Vagina (tissue), 2 donors: ENCODE data around the gene SERP2.

ENCODE experiments used
- POLR2A ChIP-seq, 2 donors: fragments of 450-650 bp; IDR thresholded peaks; one replicate each; pipeline ENCODE4 v1.6.1; 2017; ENCODE audit warnings: antibody characterized with exemption in 2 of 2, mild to moderate bottlenecking in 2 of 2, moderate library complexity in 2 of 2
- TF ChIP-seq, protein P1 (sequence below), 3 experiments: fragments of 450-650 bp in 2 of 3; fragments of 200-600 bp in 1 of 3; sonication (generic) in 1 of 3; IDR thresholded peaks; one replicate each; pipeline ENCODE4 v1.5.1; 2017 to 2019; ENCODE audit warnings: antibody characterized with exemption in 3 of 3, mild to moderate bottlenecking in 2 of 3, moderate library complexity in 2 of 3

- TF ChIP-seq, protein P1, sequence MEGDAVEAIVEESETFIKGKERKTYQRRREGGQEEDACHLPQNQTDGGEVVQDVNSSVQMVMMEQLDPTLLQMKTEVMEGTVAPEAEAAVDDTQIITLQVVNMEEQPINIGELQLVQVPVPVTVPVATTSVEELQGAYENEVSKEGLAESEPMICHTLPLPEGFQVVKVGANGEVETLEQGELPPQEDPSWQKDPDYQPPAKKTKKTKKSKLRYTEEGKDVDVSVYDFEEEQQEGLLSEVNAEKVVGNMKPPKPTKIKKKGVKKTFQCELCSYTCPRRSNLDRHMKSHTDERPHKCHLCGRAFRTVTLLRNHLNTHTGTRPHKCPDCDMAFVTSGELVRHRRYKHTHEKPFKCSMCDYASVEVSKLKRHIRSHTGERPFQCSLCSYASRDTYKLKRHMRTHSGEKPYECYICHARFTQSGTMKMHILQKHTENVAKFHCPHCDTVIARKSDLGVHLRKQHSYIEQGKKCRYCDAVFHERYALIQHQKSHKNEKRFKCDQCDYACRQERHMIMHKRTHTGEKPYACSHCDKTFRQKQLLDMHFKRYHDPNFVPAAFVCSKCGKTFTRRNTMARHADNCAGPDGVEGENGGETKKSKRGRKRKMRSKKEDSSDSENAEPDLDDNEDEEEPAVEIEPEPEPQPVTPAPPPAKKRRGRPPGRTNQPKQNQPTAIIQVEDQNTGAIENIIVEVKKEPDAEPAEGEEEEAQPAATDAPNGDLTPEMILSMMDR (IDR thresholded peaks at IDR 0.05): no peak
- no peak for TF ChIP-seq POLR2A (IDR thresholded peaks at IDR 0.05)
Observed at GRCh38 chr13:44385401-44385800, 11.8 kb downstream of the SERP2 start.
